Smooth muscle cell (in vitro differentiated cells): ENCODE data around the gene RPS18. TPM values are rescaled to one million over a fixed set of nuclear protein-coding genes. Genes with fewer than 3 reads are reported as not detected.
"Not testable (repeated sequence)": the region's sequence is repeated elsewhere in the genome, so short reads cannot be mapped to it uniquely, and the experiment has no call there.

Source experiments
- DNase-seq: peaks from one replicate; lab custom pipeline; 2025; ENCODE audit not compliant: unreplicated experiment; lab: John Stamatoyannopoulos, UW
- H2AFZ ChIP-seq: fragments of 200-600 bp; sonication (generic); 2 replicates; pipeline ENCODE4 v1.6.0; 2016; ENCODE audit warnings: antibody characterized with exemption, low read depth, mild to moderate bottlenecking
- H3F3A ChIP-seq: fragments of 200-600 bp; sonication (generic); 2 replicates; pipeline ENCODE4 v1.6.0; 2017; ENCODE audit warnings: antibody characterized with exemption, low read depth
- H3K27ac ChIP-seq: fragments of 200-600 bp; sonication (generic); 2 replicates; pipeline ENCODE4 v1.5.1; 2016; ENCODE audit warnings: low read depth, mild to moderate bottlenecking
- H3K27me3 ChIP-seq: fragments of 200-600 bp; sonication (generic); 2 replicates; pipeline ENCODE4 v1.6.1; 2016; ENCODE audit warnings: low read depth, mild to moderate bottlenecking
- H3K36me3 ChIP-seq: fragments of 200-600 bp; sonication (generic); 2 replicates; pipeline ENCODE4 v1.5.1; 2016; ENCODE audit warnings: low read depth
- H3K4me1 ChIP-seq: fragments of 200-600 bp; sonication (generic); 2 replicates; pipeline ENCODE4 v1.5.1; 2016; ENCODE audit warnings: low read depth
- H3K4me2 ChIP-seq: fragments of 200-600 bp; sonication (generic); 2 replicates; pipeline ENCODE4 v1.6.0; 2016; ENCODE audit warnings: mild to moderate bottlenecking
- H3K4me3 ChIP-seq: fragments of 200-600 bp; sonication (generic); 2 replicates; pipeline ENCODE4 v1.5.1; 2016; ENCODE audit warnings: mild to moderate bottlenecking
- H3K79me2 ChIP-seq: fragments of 200-600 bp; sonication (generic); 2 replicates; pipeline ENCODE4 v1.6.0; 2016; ENCODE audit warnings: low read depth, mild to moderate bottlenecking
- H3K9ac ChIP-seq: fragments of 200-600 bp; sonication (generic); 2 replicates; pipeline ENCODE4 v1.6.0; 2016; ENCODE audit warnings: low read depth
- H3K9me3 ChIP-seq: fragments of 200-600 bp; sonication (generic); replicated peaks from 2 replicates; pipeline ENCODE4 v1.5.1; 2016; ENCODE audit warnings: low read depth
- H4K20me1 ChIP-seq: fragments of 200-600 bp; sonication (generic); 2 replicates; pipeline ENCODE4 v1.6.0; 2016; ENCODE audit warnings: low read depth
- WGBS: methylation state at CpG from one replicate; pipeline ENCODE4 v1.1.7; 2016; ENCODE audit warnings: low lambda C conversion rate; 5-methylcytosine and 5-hydroxymethylcytosine counted together
- polyA plus RNA-seq: library from polyadenylated mRNA; unstranded; fragments of >200 nt; fragmentation: Nextera tagmentation; extraction: Ambion mirVana; gene quantifications from 2 replicates; pipeline ENCODE4 v1.2.1, GENCODE V29; 2016
- total RNA-seq: library from RNA; depleted of rRNA; stranded (reverse); fragments of >200 nt; gene quantifications from 2 replicates; pipeline ENCODE4 v1.2.3, GENCODE V29; 2014
- TF ChIP-seq, protein P1 (sequence below): fragments of 200-600 bp; sonication (generic); IDR thresholded peaks from 2 replicates; pipeline ENCODE4 v1.5.1; 2017; ENCODE audit warnings: borderline replicate concordance, mild to moderate bottlenecking, antibody characterized with exemption; ENCODE audit not compliant: insufficient read depth, poor library complexity, severe bottlenecking

Gene RPS18
- total and polyA plus RNA-seq, 2 experiments from 2014 or later = 1,848 to 3,261 TPM

DNA sequence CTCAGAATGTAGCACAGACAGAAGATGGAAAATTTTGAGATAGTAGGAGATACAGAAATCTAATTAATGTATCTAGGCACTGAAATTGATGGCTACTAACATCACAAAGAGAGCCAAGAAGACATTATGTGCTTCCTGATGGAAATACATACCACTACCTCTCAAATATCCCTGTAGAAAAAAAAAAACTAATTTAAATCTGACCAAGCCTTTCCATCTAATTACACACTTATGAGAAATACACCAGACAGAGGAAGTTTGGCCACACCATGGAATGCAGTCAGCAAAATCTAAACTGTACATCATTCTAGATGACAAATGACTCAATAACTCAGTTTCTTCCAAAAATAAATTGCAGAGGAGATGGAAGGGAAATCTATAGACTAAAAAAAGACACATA, 19.1 kb upstream of the RPS18 start:
- DNase-seq = no peak
- Histone ChIP-seq H3K79me2 (no peaks in the 10 kb centered on the region), H4K20me1 (no peaks in the 10 kb centered on the region), H3K4me1 (peaks cover 15% of the 10 kb centered on the region), H3K9ac (no peak overlapping the region), H3K36me3 (no peaks in the 10 kb centered on the region), H3K4me2 (no peak overlapping the region), H3K9me3 (no peaks in the 10 kb centered on the region), H3K27me3 (no peaks in the 10 kb centered on the region), H2AFZ (no peak overlapping the region), H3K27ac (no peak overlapping the region), H3K4me3 (no peak overlapping the region), H3F3A (no peaks in the 10 kb centered on the region)
- TF ChIP-seq, protein P1, sequence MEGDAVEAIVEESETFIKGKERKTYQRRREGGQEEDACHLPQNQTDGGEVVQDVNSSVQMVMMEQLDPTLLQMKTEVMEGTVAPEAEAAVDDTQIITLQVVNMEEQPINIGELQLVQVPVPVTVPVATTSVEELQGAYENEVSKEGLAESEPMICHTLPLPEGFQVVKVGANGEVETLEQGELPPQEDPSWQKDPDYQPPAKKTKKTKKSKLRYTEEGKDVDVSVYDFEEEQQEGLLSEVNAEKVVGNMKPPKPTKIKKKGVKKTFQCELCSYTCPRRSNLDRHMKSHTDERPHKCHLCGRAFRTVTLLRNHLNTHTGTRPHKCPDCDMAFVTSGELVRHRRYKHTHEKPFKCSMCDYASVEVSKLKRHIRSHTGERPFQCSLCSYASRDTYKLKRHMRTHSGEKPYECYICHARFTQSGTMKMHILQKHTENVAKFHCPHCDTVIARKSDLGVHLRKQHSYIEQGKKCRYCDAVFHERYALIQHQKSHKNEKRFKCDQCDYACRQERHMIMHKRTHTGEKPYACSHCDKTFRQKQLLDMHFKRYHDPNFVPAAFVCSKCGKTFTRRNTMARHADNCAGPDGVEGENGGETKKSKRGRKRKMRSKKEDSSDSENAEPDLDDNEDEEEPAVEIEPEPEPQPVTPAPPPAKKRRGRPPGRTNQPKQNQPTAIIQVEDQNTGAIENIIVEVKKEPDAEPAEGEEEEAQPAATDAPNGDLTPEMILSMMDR = no peak

GRCh38 chr6:33254591-33254990, 17.3 kb upstream of the RPS18 start:
- no peaks in the 10 kb centered on the region for H3K36me3 ChIP-seq
- WGBS = 88% methylated on average over 4 of the region's 4 CpGs

DNA sequence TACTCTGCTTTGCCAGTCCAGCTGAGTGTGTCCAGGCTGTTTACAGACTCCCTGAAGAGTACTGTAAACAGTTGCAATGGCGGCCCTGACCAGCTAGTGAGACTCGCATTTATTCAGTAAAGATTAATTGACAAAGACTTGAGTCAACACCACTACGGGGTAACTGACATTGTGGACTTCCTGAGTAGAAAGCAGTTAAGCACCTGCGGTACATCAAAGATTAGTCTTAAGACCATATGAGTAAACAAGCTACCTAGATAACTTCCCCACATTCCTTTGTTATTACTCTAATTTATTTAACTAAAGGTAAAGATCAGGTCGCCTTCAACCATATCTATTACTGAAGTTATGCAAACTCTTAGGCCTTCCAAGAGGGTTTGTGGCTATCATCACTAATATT, 12.8 kb upstream of the RPS18 start:
- H3F3A ChIP-seq = no peaks in the 10 kb centered on the region
- no peak overlapping the region for H3K4me3 ChIP-seq
- no peak overlapping the region for H3K27ac ChIP-seq
- TF ChIP-seq, protein P1 = no peak
- WGBS = 96% methylated on average over 5 of the region's 5 CpGs
- no peaks in the 10 kb centered on the region for H3K9me3 ChIP-seq
- H3K4me2 ChIP-seq = no peak overlapping the region
- no peak overlapping the region for H3K9ac ChIP-seq
- H3K79me2 ChIP-seq = no peaks in the 10 kb centered on the region
- H3K4me1 ChIP-seq = no peaks in the 10 kb centered on the region
- H4K20me1 ChIP-seq = no peaks in the 10 kb centered on the region
- no peak overlapping the region for H2AFZ ChIP-seq
- no peaks in the 10 kb centered on the region for H3K27me3 ChIP-seq
- peaks cover 4% of the 10 kb centered on the region for H3K36me3 ChIP-seq
- no peak for DNase-seq

More at GRCh38 chr6:33254591-33254990, 17.3 kb upstream of the RPS18 start:
- Histone ChIP-seq H3K4me1 (peaks cover 9% of the 10 kb centered on the region), H4K20me1 (no peaks in the 10 kb centered on the region), H3K9ac (no peak overlapping the region), H3K9me3 (no peaks in the 10 kb centered on the region), H3K27me3 (no peaks in the 10 kb centered on the region), H2AFZ (no peak overlapping the region), H3F3A (no peaks in the 10 kb centered on the region), H3K4me3 (no peak overlapping the region), H3K79me2 (no peaks in the 10 kb centered on the region), H3K4me2 (no peak overlapping the region), H3K27ac (no peak overlapping the region)
- TF ChIP-seq, protein P1 = no peak
- DNase-seq = no peak

GRCh38 chr6:33262490-33262889, 9.4 kb upstream of the RPS18 start:
- H3K4me2 ChIP-seq, H3K27me3 ChIP-seq, H3K27ac ChIP-seq, H2AFZ ChIP-seq, H3K36me3 ChIP-seq, H3K4me3 ChIP-seq, H3K9ac ChIP-seq, H3K9me3 ChIP-seq, H3K79me2 ChIP-seq, DNase-seq, H3F3A ChIP-seq, H4K20me1 ChIP-seq, H3K4me1 ChIP-seq: not testable (repeated sequence)
- 99% methylated on average over 3 of the region's 3 CpGs for WGBS
